Osteoblast (primary cell): ENCODE results near the gene C1orf52. TPM values are rescaled to one million over a fixed set of nuclear protein-coding genes. Genes with fewer than 3 reads are reported as not detected.

Experiments used
- DNase-seq: peaks from one replicate; pipeline ENCODE4 v3.0.0; 2011; ENCODE audit warnings: low spot score, mixed read lengths; ENCODE audit not compliant: insufficient read length; ENCODE audit errors: missing footprints
- H2AFZ ChIP-seq: 2 replicates; pipeline ENCODE4 v1.6.0; 2011; ENCODE audit warnings: mild to moderate bottlenecking, low read length
- H3K27ac ChIP-seq: 2 replicates; pipeline ENCODE4 v1.5.1; 2011; ENCODE audit warnings: mild to moderate bottlenecking, low read depth, low read length, moderate library complexity
- H3K27me3 ChIP-seq: 2 replicates; pipeline ENCODE4 v1.6.0; 2012; ENCODE audit warnings: mild to moderate bottlenecking, control low read depth, inconsistent platforms, low read length, moderate library complexity; ENCODE audit not compliant: insufficient read depth
- H3K36me3 ChIP-seq: 2 replicates; pipeline ENCODE4 v1.5.1; 2011; ENCODE audit warnings: mild to moderate bottlenecking, low read length, control low read depth, moderate library complexity; ENCODE audit not compliant: insufficient read depth
- H3K4me1 ChIP-seq: 2 replicates; pipeline ENCODE4 v1.5.1; 2011; ENCODE audit warnings: mild to moderate bottlenecking, low read length, control low read depth, moderate library complexity; ENCODE audit not compliant: insufficient read depth
- H3K4me2 ChIP-seq: 2 replicates; pipeline ENCODE4 v1.6.0; 2011; ENCODE audit warnings: mild to moderate bottlenecking, low read length; ENCODE audit not compliant: insufficient read depth
- H3K4me3 ChIP-seq: fragments of 200-600 bp; sonication (generic); 3 replicates; pipeline ENCODE4 v1.5.1; 2012; ENCODE audit warnings: mild to moderate bottlenecking, low read length, inconsistent platforms; ENCODE audit not compliant: insufficient read depth
- H3K79me2 ChIP-seq: 2 replicates; pipeline ENCODE4 v1.6.0; 2012; ENCODE audit warnings: mild to moderate bottlenecking, low read length, control low read depth, inconsistent platforms; ENCODE audit not compliant: insufficient read depth
- H3K9me3 ChIP-seq: 2 replicates; pipeline ENCODE4 v1.5.1; 2011; ENCODE audit warnings: low read depth, low read length, control low read depth
- H4K20me1 ChIP-seq: 2 replicates; pipeline ENCODE4 v1.6.0; 2012; ENCODE audit warnings: mild to moderate bottlenecking, low read length, control low read depth; ENCODE audit not compliant: insufficient read depth
- CTCF ChIP-seq: IDR thresholded peaks from 2 replicates; pipeline ENCODE4 v1.5.1; 2011; ENCODE audit warnings: mild to moderate bottlenecking, low read depth, low read length, moderate library complexity; ENCODE audit errors: extremely low read depth
- total RNA-seq: library from RNA; depleted of rRNA; stranded (reverse); fragments of >200 nt; gene quantifications from 2 replicates; pipeline ENCODE4 v1.2.3, GENCODE V29; 2012

C1orf52 gene
- total RNA-seq, 1 donor = 13.0 TPM

- Histone ChIP-seq H3K27me3 (no peaks in the 10 kb centered on the region), H3K9me3 (no peaks in the 10 kb centered on the region), H2AFZ (no peak overlapping the region), H3K4me2 (no peak overlapping the region), H4K20me1 (no peaks in the 10 kb centered on the region), H3K79me2 (no peaks in the 10 kb centered on the region), H3K27ac (no peak overlapping the region), H3K4me1 (peaks cover 12% of the 10 kb centered on the region), H3K4me3 (no peak overlapping the region), H3K36me3 (no peaks in the 10 kb centered on the region)
- TF ChIP-seq CTCF = no peak
- DNase-seq = no peak
Measured at GRCh38 chr1:85306236-85306635, 46.8 kb upstream of the C1orf52 start.

GRCh38 chr1:85303440-85304162 is 44.1 kb upstream of the C1orf52 start:
- Histone ChIP-seq H4K20me1 (no peaks in the 10 kb centered on the region), H3K27ac (no peak overlapping the region), H3K9me3 (no peaks in the 10 kb centered on the region), H3K79me2 (no peaks in the 10 kb centered on the region), H3K36me3 (no peaks in the 10 kb centered on the region), H3K4me3 (no peak overlapping the region), H3K4me1 (peaks cover 10% of the 10 kb centered on the region), H3K4me2 (no peak overlapping the region), H3K27me3 (no peaks in the 10 kb centered on the region), H2AFZ (no peak overlapping the region)
- no peak for TF ChIP-seq CTCF
- no peak for DNase-seq

GRCh38 chr1:85300140-85300539 is 40.7 kb upstream of the C1orf52 start:
- H3K79me2 ChIP-seq = no peaks in the 10 kb centered on the region
- H3K27ac ChIP-seq = no peak overlapping the region
- no peak overlapping the region for H3K4me2 ChIP-seq
- H2AFZ ChIP-seq = no peak overlapping the region
- peaks cover 28% of the 10 kb centered on the region for H3K4me1 ChIP-seq
- H3K9me3 ChIP-seq = no peaks in the 10 kb centered on the region
- TF ChIP-seq CTCF = no peak
- no peaks in the 10 kb centered on the region for H3K36me3 ChIP-seq
- H3K27me3 ChIP-seq = no peaks in the 10 kb centered on the region
- no peaks in the 10 kb centered on the region for H4K20me1 ChIP-seq
- no peak for DNase-seq
- no peak overlapping the region for H3K4me3 ChIP-seq

GRCh38 chr1:85297855-85298629 is 38.6 kb upstream of the C1orf52 start:
- no peaks in the 10 kb centered on the region for H3K36me3 ChIP-seq
- peak overlapping the region; percentile 91 for H3K27ac ChIP-seq
- DNase-seq = peak; percentile 82
- H3K9me3 ChIP-seq = no peaks in the 10 kb centered on the region
- peaks cover 31% of the 10 kb centered on the region for H3K4me1 ChIP-seq
- peak overlapping the region; percentile 41 for H3K4me3 ChIP-seq
- H3K4me2 ChIP-seq = peak overlapping the region; percentile 69
- H3K27me3 ChIP-seq = no peaks in the 10 kb centered on the region
- TF ChIP-seq CTCF = no peak
- no peak overlapping the region for H2AFZ ChIP-seq
- H3K79me2 ChIP-seq = no peaks in the 10 kb centered on the region
- H4K20me1 ChIP-seq = no peaks in the 10 kb centered on the region
